PC-3 (cell line): Measurements from ENCODE around the gene SCART1. TPM values are rescaled to one million over a fixed set of nuclear protein-coding genes. Genes with fewer than 3 reads are reported as not detected.

Source experiments
- ATAC-seq: fragments of 200-7000 bp; cut with Tn5 transposase; 2 replicates; pipeline ENCODE4 v1.9.1; 2020; ENCODE audit warnings: mild to moderate bottlenecking, moderate library complexity
- BruUV-seq: library from RNA; stranded (reverse); fragments of 400-500 nt; replicated peaks from 2 replicates; lab custom pipeline; 2021; lab: Mats Ljungman, UMichigan
- CTCF ChIA-PET: fragments of 300-600 bp; sonication (Branson Sonifier 250); formaldehyde crosslinking; loops from one replicate; lab custom pipeline; 2022; ENCODE audit warnings: antibody characterized with exemption; lab: Charles Lee
- POLR2A ChIA-PET: fragments of 300-600 bp; sonication (Branson Sonifier 250); formaldehyde crosslinking; loops from one replicate; lab custom pipeline; 2022; ENCODE audit warnings: antibody characterized with exemption; ENCODE audit not compliant: unreplicated experiment; lab: Charles Lee
- DNase-seq: peaks from one replicate; pipeline ENCODE4 v3.0.0-alpha.2; 2015
- H2AFZ ChIP-seq: fragments of 300-600 bp; sonication (generic); 2 replicates; pipeline ENCODE4 v1.6.0; 2016; ENCODE audit warnings: antibody characterized with exemption, low read length
- H3F3A ChIP-seq: fragments of 300-600 bp; sonication (generic); one replicate; pipeline ENCODE4 v1.6.0; 2017; ENCODE audit warnings: antibody characterized with exemption, low read length, control low read depth, mild to moderate bottlenecking; ENCODE audit not compliant: unreplicated experiment
- H3K27ac ChIP-seq: fragments of 300-600 bp; sonication (generic); 2 replicates; pipeline ENCODE4 v1.5.1; 2016; ENCODE audit warnings: mild to moderate bottlenecking, low read length
- H3K27me3 ChIP-seq: fragments of 300-600 bp; sonication (generic); 2 replicates; pipeline ENCODE4 v1.6.1; 2016; ENCODE audit warnings: low read length, mixed read lengths
- H3K36me3 ChIP-seq: fragments of 300-600 bp; sonication (generic); 2 replicates; pipeline ENCODE4 v1.6.1; 2016; ENCODE audit warnings: low read depth, mixed run types, low read length, mixed read lengths
- H3K4me1 ChIP-seq: fragments of 300-600 bp; sonication (generic); 2 replicates; pipeline ENCODE4 v1.5.1; 2016; ENCODE audit warnings: low read length; ENCODE audit not compliant: insufficient read depth
- H3K4me2 ChIP-seq: fragments of 300-600 bp; sonication (generic); 2 replicates; pipeline ENCODE4 v1.6.0; 2016; ENCODE audit warnings: low read length
- H3K4me3 ChIP-seq: fragments of 300-600 bp; sonication (generic); 2 replicates; pipeline ENCODE4 v1.5.1; 2016; ENCODE audit warnings: mild to moderate bottlenecking, low read length, mixed read lengths
- H3K79me2 ChIP-seq: fragments of 300-600 bp; sonication (generic); 2 replicates; pipeline ENCODE4 v1.6.1; 2017; ENCODE audit warnings: low read length, mixed read lengths
- H3K9ac ChIP-seq: fragments of 300-600 bp; sonication (generic); 2 replicates; pipeline ENCODE4 v1.6.0; 2016; ENCODE audit warnings: mild to moderate bottlenecking, low read length
- H3K9me2 ChIP-seq: fragments of 300-600 bp; sonication (generic); replicated peaks from 2 replicates; pipeline ENCODE4 v1.6.1; 2016; ENCODE audit warnings: mixed run types, low read length, mixed read lengths
- H3K9me3 ChIP-seq: fragments of 300-600 bp; sonication (generic); 2 replicates; pipeline ENCODE4 v1.6.1; 2016; ENCODE audit warnings: low read length, mixed read lengths
- H4K20me1 ChIP-seq: fragments of 300-600 bp; sonication (generic); 2 replicates; pipeline ENCODE4 v1.6.1; 2016; ENCODE audit warnings: low read length, mixed read lengths
- EZH2 ChIP-seq: fragments of 300-600 bp; sonication (generic); IDR thresholded peaks from one replicate; pipeline ENCODE4 v1.6.1; 2017; ENCODE audit warnings: antibody characterized with exemption, mild to moderate bottlenecking, low read length; ENCODE audit not compliant: unreplicated experiment
- EZH2phosphoT487 ChIP-seq: fragments of 300-600 bp; sonication (generic); IDR thresholded peaks from 2 replicates; pipeline ENCODE4 v1.6.1; 2018; ENCODE audit warnings: mild to moderate bottlenecking, antibody characterized with exemption, low read length, borderline replicate concordance
- intact Hi-C: fragments of 100-400 bp; cut with micrococcal nuclease; formaldehyde crosslinking; loops from 2 replicates; pipeline ENCODE4 v1.9.0; 2023
- total RNA-seq: library from RNA; depleted of rRNA; stranded (reverse); fragments of >200 nt; gene quantifications from 2 replicates; pipeline ENCODE4 v1.2.3, GENCODE V29; 2014
- TF ChIP-seq, protein P1 (sequence below): fragments of 300-600 bp; sonication (generic); conservative IDR thresholded peaks from 2 replicates; pipeline ENCODE4 v1.5.1; 2017; ENCODE audit warnings: antibody characterized with exemption, low read depth, mild to moderate bottlenecking, low read length

Gene SCART1
- total RNA-seq, 1 experiment from 2014 or later: 2.4 TPM

- H3K79me2 ChIP-seq: no peaks in the 10 kb centered on the region
- H3K27me3 ChIP-seq: no peaks in the 10 kb centered on the region
- H3K27ac ChIP-seq: no peak overlapping the region
- H3K4me3 ChIP-seq: no peak overlapping the region
- H4K20me1 ChIP-seq: no peaks in the 10 kb centered on the region
- H3K4me1 ChIP-seq: no peaks in the 10 kb centered on the region
- DNase-seq (no peak), ATAC-seq (no peak)
- H2AFZ ChIP-seq: no peak overlapping the region
- H3K36me3 ChIP-seq: no peaks in the 10 kb centered on the region
- H3K9ac ChIP-seq: no peak overlapping the region
- intact Hi-C loops: loop anchor here (10.0 kb wide), 1 partner anchor 185 kb away; no protein-coding TSS in a partner anchor
- no TSS peak for BruUV-seq
- H3K4me2 ChIP-seq: no peak overlapping the region
- H3K9me2 ChIP-seq: no peaks in the 10 kb centered on the region
- ChIA-PET POLR2A (no interaction called here), CTCF (no interaction called here)
- TF ChIP-seq EZH2: no peak
- TF ChIP-seq, protein P1, sequence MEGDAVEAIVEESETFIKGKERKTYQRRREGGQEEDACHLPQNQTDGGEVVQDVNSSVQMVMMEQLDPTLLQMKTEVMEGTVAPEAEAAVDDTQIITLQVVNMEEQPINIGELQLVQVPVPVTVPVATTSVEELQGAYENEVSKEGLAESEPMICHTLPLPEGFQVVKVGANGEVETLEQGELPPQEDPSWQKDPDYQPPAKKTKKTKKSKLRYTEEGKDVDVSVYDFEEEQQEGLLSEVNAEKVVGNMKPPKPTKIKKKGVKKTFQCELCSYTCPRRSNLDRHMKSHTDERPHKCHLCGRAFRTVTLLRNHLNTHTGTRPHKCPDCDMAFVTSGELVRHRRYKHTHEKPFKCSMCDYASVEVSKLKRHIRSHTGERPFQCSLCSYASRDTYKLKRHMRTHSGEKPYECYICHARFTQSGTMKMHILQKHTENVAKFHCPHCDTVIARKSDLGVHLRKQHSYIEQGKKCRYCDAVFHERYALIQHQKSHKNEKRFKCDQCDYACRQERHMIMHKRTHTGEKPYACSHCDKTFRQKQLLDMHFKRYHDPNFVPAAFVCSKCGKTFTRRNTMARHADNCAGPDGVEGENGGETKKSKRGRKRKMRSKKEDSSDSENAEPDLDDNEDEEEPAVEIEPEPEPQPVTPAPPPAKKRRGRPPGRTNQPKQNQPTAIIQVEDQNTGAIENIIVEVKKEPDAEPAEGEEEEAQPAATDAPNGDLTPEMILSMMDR: no peak
- no peak for TF ChIP-seq EZH2phosphoT487
- H3K9me3 ChIP-seq: no peaks in the 10 kb centered on the region
- H3F3A ChIP-seq: no peaks in the 10 kb centered on the region
Observed at GRCh38 chr10:133509700-133510099, 56.0 kb downstream of the SCART1 start.

DNA sequence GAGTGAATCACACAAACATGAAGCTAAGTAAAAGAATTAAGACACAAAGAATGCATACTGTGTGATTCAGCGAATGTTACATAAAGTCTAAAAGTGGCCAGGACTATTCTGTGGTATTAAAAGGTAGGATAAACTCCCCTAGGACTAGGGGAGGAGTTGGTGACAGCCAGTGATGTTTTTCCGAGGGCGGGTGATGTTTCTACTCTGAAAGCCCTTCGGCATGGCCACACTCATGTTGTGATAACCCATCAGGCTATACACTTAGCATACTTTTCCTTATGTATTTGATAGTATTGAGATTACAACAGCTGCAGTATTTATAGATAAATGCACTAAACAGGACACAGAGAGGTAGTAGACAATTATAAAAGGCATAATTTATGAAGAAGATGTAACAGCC is 57.7 kb downstream of the SCART1 start:
- Histone ChIP-seq H3K4me1 (no peaks in the 10 kb centered on the region), H3K9me3 (no peaks in the 10 kb centered on the region), H3K4me2 (no peak overlapping the region), H2AFZ (no peak overlapping the region), H3K9me2 (no peaks in the 10 kb centered on the region), H3K27me3 (no peaks in the 10 kb centered on the region), H3K79me2 (no peaks in the 10 kb centered on the region), H3K4me3 (no peak overlapping the region), H4K20me1 (no peaks in the 10 kb centered on the region), H3F3A (no peaks in the 10 kb centered on the region), H3K27ac (no peak overlapping the region), H3K9ac (no peak overlapping the region), H3K36me3 (no peaks in the 10 kb centered on the region)
- DNase-seq (no peak), ATAC-seq (no peak)
- POLR2A ChIA-PET: no interaction called here
- CTCF ChIA-PET: no interaction called here
- no peak for TF ChIP-seq EZH2phosphoT487
- TF ChIP-seq, protein P1: no peak
- TF ChIP-seq EZH2: no peak
- no TSS peak for BruUV-seq
- intact Hi-C loops: no loop called here

DNA sequence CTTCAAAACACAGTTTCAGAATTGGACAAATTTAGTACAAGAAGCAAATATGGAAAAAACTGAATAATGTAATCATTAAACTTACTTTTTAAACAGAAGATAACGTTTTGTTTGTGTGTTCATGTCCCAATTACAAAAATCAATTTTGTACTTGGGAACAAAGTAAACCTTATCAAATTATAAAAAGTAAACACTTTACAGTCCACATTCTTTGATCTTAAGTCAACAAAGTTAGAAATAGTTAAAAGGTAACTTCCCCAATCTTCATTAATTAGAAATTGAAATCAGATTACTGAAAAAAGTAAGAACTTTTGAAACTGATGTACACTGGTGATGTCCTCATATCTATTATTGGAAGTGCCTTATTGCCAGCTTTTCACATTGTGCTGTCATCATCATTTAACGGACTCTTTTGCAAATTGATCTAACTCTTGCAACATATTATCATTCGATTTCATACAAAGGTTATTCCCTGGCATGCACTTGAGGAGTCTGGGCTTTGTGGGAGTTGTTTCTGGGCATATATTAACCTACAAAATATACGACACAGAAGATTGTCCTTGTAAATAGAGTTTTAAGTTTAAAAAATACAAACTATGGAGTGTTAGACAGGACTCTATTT is 58.3 kb downstream of the SCART1 start:
- no peak overlapping the region for H3K27ac ChIP-seq
- H3K9me2 ChIP-seq: no peaks in the 10 kb centered on the region
- no peak overlapping the region for H3K9ac ChIP-seq
- no peak overlapping the region for H2AFZ ChIP-seq
- ChIA-PET CTCF (no interaction called here), POLR2A (no interaction called here)
- TF ChIP-seq, protein P1: no peak
- no peak for TF ChIP-seq EZH2
- no peak for TF ChIP-seq EZH2phosphoT487
- no peaks in the 10 kb centered on the region for H3K4me1 ChIP-seq
- DNase-seq: no peak
- H3K36me3 ChIP-seq: no peaks in the 10 kb centered on the region
- intact Hi-C loops: no loop called here
- H3K79me2 ChIP-seq: no peaks in the 10 kb centered on the region
- ATAC-seq: no peak
- H3K4me2 ChIP-seq: no peak overlapping the region
- no peaks in the 10 kb centered on the region for H3K27me3 ChIP-seq
- no peaks in the 10 kb centered on the region for H3K9me3 ChIP-seq
- BruUV-seq: no TSS peak
- no peaks in the 10 kb centered on the region for H4K20me1 ChIP-seq
- H3K4me3 ChIP-seq: no peak overlapping the region
- H3F3A ChIP-seq: no peaks in the 10 kb centered on the region
